ENCODE data around the gene FILIP1L. TPM values are rescaled to one million over a fixed set of nuclear protein-coding genes. Genes with fewer than 3 reads are reported as not detected.

Gene FILIP1L
- total RNA-seq, 1 experiment from 2014 or later = 15.5 TPM

DNA sequence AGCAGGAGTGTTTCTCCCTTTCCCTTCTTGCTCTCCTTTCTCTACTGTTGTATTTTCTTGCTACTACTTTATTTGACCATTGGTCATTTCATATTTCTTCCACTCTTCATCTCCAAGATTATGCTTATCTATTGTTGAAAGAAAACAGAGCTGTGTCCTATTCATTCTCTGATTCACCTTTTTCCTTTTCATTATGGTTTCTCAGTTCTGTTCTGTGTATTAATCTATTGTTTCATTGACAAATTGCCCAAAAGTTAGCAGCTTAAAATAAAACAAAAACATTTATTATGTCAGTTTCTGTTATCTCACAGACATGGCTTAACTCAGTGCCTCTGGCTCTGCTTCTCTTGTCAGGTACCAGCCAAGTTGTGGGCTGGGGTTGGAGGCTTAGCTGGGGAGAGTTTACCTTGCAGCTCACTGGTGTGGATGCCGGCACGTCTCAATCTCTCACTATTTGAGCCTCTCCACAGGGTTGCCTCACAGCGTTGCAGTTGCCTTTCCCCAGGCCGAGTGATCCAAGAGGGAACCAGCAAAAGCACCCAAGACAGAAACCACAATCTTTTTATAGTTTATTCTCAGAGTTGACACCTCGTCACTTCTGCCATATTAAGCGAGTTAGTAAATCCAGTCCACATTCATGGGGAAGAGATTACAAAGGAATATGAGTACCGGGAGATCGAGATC lies 36.9 kb upstream of the FILIP1L start:
- Histone ChIP-seq H3K4me1 (no peaks in the 10 kb centered on the region), H3K9me3 (peaks cover 12% of the 10 kb centered on the region), H3K27me3 (replicated peaks; ENCODE audit: control insufficient read depth, insufficient read depth, low read length) (no peaks in the 10 kb centered on the region), H3K4me3 (ENCODE audit: low read depth, low read length) (no peak overlapping the region), H3K36me3 (ENCODE audit: control insufficient read depth, insufficient read depth, low read length) (no peaks in the 10 kb centered on the region)
- TF ChIP-seq, protein P1, sequence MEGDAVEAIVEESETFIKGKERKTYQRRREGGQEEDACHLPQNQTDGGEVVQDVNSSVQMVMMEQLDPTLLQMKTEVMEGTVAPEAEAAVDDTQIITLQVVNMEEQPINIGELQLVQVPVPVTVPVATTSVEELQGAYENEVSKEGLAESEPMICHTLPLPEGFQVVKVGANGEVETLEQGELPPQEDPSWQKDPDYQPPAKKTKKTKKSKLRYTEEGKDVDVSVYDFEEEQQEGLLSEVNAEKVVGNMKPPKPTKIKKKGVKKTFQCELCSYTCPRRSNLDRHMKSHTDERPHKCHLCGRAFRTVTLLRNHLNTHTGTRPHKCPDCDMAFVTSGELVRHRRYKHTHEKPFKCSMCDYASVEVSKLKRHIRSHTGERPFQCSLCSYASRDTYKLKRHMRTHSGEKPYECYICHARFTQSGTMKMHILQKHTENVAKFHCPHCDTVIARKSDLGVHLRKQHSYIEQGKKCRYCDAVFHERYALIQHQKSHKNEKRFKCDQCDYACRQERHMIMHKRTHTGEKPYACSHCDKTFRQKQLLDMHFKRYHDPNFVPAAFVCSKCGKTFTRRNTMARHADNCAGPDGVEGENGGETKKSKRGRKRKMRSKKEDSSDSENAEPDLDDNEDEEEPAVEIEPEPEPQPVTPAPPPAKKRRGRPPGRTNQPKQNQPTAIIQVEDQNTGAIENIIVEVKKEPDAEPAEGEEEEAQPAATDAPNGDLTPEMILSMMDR (IDR thresholded peaks at IDR 0.05; ENCODE audit: insufficient read depth in 1 of 2, low read depth in 1 of 2, low read length in 1 of 2, severe bottlenecking in 1 of 2, unreplicated experiment in 1 of 2) = no peak
- POLR2A ChIA-PET = no interaction called here
- BruUV-seq (replicated peaks) = no TSS peak
- CTCF ChIA-PET = no interaction called here
- no peak overlapping the region for H3K27ac Mint-ChIP-seq (ENCODE audit: unreplicated experiment)
- H3K9me3 Mint-ChIP-seq (ENCODE audit: unreplicated experiment) = peaks cover 18% of the 10 kb centered on the region
- H3K27me3 Mint-ChIP-seq (ENCODE audit: insufficient read depth, unreplicated experiment) = no peaks in the 10 kb centered on the region
- no peaks in the 10 kb centered on the region for H3K4me1 Mint-ChIP-seq (ENCODE audit: low read depth, unreplicated experiment)
- H3K4me3 Mint-ChIP-seq (ENCODE audit: unreplicated experiment) = no peak overlapping the region
- intact Hi-C loops (cut with micrococcal nuclease; ENCODE audit: unreplicated experiment) = no loop called here
- H3K36me3 Mint-ChIP-seq (ENCODE audit: insufficient read depth, unreplicated experiment) = peaks cover 9% of the 10 kb centered on the region
- no peak for DNase-seq

DNA sequence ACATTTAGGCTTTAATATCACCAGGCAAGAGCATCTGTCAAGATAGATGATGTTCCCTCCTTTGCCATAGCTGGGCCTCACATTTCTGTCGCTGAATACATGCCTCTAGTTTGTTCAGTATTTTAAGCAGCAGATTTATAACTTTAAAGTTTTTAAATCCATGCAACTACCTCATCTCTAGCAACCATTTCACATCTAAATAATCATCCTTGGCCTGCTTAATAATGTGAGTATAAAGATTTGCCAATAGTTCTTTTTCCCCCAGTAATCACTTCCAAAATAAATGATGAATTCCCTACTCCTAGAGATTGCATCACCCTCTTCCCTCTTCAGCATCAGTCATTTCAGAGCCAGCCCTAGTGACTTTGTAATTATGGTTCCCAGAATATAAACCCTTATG lies 36.2 kb upstream of the FILIP1L start:
- DNase-seq = no peak
- Histone ChIP-seq H3K9me3 (peaks cover 6% of the 10 kb centered on the region), H3K36me3 (ENCODE audit: control insufficient read depth, insufficient read depth, low read length) (no peaks in the 10 kb centered on the region), H3K4me3 (ENCODE audit: low read depth, low read length) (no peak overlapping the region), H3K27me3 (replicated peaks; ENCODE audit: control insufficient read depth, insufficient read depth, low read length) (no peaks in the 10 kb centered on the region), H3K4me1 (no peaks in the 10 kb centered on the region)
- no TSS peak for BruUV-seq (replicated peaks)
- CTCF ChIA-PET = no interaction called here
- intact Hi-C loops (cut with micrococcal nuclease; ENCODE audit: unreplicated experiment) = no loop called here
- Mint-ChIP-seq H3K27ac (ENCODE audit: unreplicated experiment) (no peak overlapping the region), H3K4me1 (ENCODE audit: low read depth, unreplicated experiment) (no peaks in the 10 kb centered on the region), H3K27me3 (ENCODE audit: insufficient read depth, unreplicated experiment) (no peaks in the 10 kb centered on the region), H3K4me3 (ENCODE audit: unreplicated experiment) (no peak overlapping the region), H3K36me3 (ENCODE audit: insufficient read depth, unreplicated experiment) (peaks cover 8% of the 10 kb centered on the region), H3K9me3 (ENCODE audit: unreplicated experiment) (peaks cover 15% of the 10 kb centered on the region)
- POLR2A ChIA-PET = no interaction called here
- TF ChIP-seq, protein P1 (IDR thresholded peaks at IDR 0.05; ENCODE audit: insufficient read depth in 1 of 2, low read depth in 1 of 2, low read length in 1 of 2, severe bottlenecking in 1 of 2, unreplicated experiment in 1 of 2) = no peak

DNA sequence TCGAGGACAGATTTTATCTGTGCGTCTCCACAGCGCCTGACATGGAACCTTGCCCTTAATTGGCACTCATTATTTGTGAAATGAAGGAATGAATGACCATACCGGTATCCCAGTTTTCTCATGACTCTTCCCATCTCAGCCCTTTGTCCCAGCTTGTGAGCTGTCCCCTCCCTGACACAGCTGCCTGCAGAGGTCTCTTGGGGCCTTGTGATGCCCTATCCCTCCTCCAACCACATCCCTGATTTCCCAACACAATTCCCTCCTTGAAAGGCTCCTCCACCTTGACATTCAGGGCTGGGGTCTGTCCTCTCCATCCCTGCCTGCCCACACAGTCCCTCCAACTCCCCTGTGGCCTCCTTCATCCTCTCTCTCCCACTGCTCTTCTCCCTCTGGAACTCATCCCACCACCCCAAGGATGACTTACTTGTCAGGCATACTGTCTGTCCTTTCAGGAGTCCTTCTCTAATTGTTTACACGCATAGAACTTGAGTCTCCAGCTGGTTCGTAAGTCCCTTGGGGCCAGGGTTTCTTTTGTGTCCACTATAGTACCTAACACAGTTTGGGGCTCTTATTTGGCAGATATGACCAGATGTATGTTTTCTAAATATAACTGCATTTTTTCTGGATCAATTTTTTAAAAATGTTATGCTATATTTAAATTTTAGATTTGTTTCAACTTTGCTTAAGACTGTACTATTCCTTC lies 35.6 kb upstream of the FILIP1L start:
- peaks cover 2% of the 10 kb centered on the region for H3K36me3 Mint-ChIP-seq (ENCODE audit: insufficient read depth, unreplicated experiment)
- 0 out of 2 replicates have a peak, but pooled peaks cover under 1% of the 10 kb centered on the region for H3K9me3 ChIP-seq
- H3K9me3 Mint-ChIP-seq (ENCODE audit: unreplicated experiment) = peaks cover 9% of the 10 kb centered on the region
- H3K4me3 ChIP-seq (ENCODE audit: low read depth, low read length) = no peak overlapping the region
- no peaks in the 10 kb centered on the region for H3K27me3 ChIP-seq (replicated peaks; ENCODE audit: control insufficient read depth, insufficient read depth, low read length)
- H3K27ac Mint-ChIP-seq (ENCODE audit: unreplicated experiment) = no peak overlapping the region
- DNase-seq = no peak
- H3K4me1 Mint-ChIP-seq (ENCODE audit: low read depth, unreplicated experiment) = no peaks in the 10 kb centered on the region
- TF ChIP-seq, protein P1 (IDR thresholded peaks at IDR 0.05; ENCODE audit: insufficient read depth in 1 of 2, low read depth in 1 of 2, low read length in 1 of 2, severe bottlenecking in 1 of 2, unreplicated experiment in 1 of 2) = no peak
- intact Hi-C loops (cut with micrococcal nuclease; ENCODE audit: unreplicated experiment) = no loop called here
- POLR2A ChIA-PET = no interaction called here
- no TSS peak for BruUV-seq (replicated peaks)
- no peak overlapping the region for H3K4me3 Mint-ChIP-seq (ENCODE audit: unreplicated experiment)
- CTCF ChIA-PET = no interaction called here
- no peaks in the 10 kb centered on the region for H3K27me3 Mint-ChIP-seq (ENCODE audit: insufficient read depth, unreplicated experiment)
- no peaks in the 10 kb centered on the region for H3K4me1 ChIP-seq
- no peaks in the 10 kb centered on the region for H3K36me3 ChIP-seq (ENCODE audit: control insufficient read depth, insufficient read depth, low read length)
